ENCODE results near the gene HIPK1.
"Not testable (repeated sequence)": the region's sequence is repeated elsewhere in the genome, so short reads cannot be mapped to it uniquely, and the experiment has no call there.

The HIPK1 gene

DNA sequence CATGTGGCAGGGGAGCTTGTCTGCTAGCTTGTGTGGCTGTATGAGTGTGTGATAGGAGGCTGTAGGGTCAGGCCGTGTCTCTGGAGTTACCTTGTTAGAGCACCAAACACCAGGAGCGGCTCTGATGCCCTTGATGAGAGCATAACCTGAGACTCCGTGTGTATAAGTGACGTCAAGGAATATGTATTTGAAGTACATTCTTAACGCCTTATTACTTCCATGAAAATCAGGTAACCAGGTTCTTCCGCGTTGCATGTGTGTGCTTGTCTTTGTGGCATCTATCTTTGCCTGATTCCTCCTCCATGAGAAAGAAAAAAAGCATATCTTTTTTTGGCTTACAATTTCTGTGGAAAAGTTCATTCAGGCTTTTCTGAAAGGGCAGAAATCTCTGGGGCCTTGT, 54.7 kb downstream of the HIPK1 start:
- DNase-seq: no peak

DNA sequence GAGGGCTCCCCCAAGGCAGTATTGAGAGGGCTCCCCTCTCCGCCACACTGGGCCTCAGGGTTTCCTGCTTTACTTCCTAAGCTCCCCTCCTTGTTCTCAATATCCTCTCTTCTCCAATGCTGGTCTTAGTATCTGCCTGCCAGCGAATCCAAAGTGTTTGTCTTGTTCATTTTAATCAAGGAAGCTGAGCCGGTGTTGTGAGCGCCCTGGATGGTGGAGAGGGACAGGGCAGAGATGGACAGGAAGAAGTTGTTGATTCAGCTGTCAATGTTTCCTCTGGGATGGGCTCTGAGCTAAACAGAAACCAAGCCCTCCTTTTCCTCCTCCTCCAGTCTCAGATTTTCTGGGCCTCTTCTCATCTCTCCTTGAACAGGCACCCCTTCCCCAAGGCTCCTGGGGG, 55.6 kb downstream of the HIPK1 start:
- DNase-seq: no peak

- DNase-seq: no peak
Observed at GRCh38 chr1:113986802-113987201, 57.7 kb downstream of the HIPK1 start.

- no peak for DNase-seq
Observed at GRCh38 chr1:113987259-113987658, 58.1 kb downstream of the HIPK1 start.

- DNase-seq: no peak
Observed at GRCh38 chr1:113990530-113990929, 61.4 kb downstream of the HIPK1 start.

GRCh38 chr1:113990961-113991360, 61.8 kb downstream of the HIPK1 start:
- no peak for DNase-seq

- DNase-seq: no peak
Observed at GRCh38 chr1:113991467-113991997, 62.4 kb downstream of the HIPK1 start.

- DNase-seq: no peak
Observed at GRCh38 chr1:113993072-113993471, 63.9 kb downstream of the HIPK1 start.

- no peak for DNase-seq
Observed at GRCh38 chr1:113993766-113994165, 64.6 kb downstream of the HIPK1 start.

GRCh38 chr1:113995382-113995781, 66.3 kb downstream of the HIPK1 start:
- DNase-seq: no peak

- no peak for DNase-seq
Observed at GRCh38 chr1:113998361-113998760, 69.2 kb downstream of the HIPK1 start.

- DNase-seq: no peak
Observed at GRCh38 chr1:113999233-113999632, 70.1 kb downstream of the HIPK1 start.

GRCh38 chr1:113999799-114000198, 70.7 kb downstream of the HIPK1 start:
- DNase-seq: no peak

DNA sequence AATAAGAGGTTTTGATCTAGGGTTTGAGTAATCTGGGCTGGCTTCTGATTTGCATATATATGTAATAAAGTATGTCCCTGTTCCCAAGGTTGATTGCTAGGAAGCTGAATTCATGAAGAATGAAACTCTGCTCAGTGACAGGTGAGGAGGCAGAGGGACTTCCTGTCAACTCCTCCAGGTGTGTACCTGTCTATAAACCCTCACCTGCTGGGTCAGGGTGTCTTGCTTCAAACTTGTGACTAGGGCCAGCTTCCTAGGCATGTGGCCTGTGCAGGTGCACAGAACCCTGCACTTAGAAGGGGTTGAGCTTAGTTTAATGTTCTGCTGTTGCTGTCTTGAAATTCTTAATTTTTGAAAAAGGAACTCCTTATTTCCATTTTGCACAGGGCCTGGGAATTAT, 71.3 kb downstream of the HIPK1 start:
- no peak for DNase-seq

- DNase-seq: no peak
Observed at GRCh38 chr1:114002492-114003239, 73.5 kb downstream of the HIPK1 start.

DNA sequence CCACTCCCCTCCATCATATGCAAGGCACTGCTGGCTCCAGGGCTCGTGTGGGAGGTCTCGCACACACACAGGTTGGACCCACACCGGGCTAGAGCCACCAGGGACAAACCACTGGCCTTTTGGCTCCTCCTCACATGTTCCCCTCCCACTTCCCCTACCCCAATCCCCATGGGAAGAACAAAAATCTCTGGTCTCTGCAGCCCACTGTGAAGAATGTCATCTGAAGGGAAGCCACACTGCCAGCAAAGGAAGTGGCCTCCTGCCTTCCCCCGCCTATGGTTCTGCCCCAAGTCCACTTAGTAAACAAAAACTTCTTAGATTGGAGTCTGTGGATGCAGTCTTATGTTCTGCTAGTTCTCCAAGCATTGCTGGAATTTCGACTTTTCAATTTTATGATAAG, 74.3 kb downstream of the HIPK1 start:
- DNase-seq: no peak

DNA sequence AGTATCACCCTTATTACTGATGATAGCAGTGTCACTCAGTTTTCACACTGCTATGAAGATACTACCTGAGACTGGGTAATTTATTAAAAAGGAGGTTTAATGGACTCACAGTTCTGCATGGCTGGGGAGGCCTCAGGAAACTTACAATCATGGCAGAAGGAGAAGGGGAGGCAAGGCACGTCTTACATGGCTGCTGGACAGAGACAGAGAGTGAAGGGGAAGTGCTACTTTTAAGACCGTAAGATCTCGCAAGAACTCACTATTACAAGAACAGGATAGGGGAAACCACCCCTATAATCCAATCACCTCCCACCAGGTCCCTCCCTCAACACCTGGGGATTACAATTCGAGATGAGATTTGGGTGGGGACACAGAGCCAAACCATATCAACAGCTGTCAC, 77.7 kb downstream of the HIPK1 start:
- DNase-seq: not testable (repeated sequence)

GRCh38 chr1:114008480-114008941, 79.4 kb downstream of the HIPK1 start:
- no peak for DNase-seq

- no peak for DNase-seq
Observed at GRCh38 chr1:114008993-114009392, 79.9 kb downstream of the HIPK1 start.

- DNase-seq: no peak
Observed at GRCh38 chr1:114009393-114009792, 80.3 kb downstream of the HIPK1 start.

GRCh38 chr1:114010433-114011184, 81.5 kb downstream of the HIPK1 start:
- no peak for DNase-seq

DNA sequence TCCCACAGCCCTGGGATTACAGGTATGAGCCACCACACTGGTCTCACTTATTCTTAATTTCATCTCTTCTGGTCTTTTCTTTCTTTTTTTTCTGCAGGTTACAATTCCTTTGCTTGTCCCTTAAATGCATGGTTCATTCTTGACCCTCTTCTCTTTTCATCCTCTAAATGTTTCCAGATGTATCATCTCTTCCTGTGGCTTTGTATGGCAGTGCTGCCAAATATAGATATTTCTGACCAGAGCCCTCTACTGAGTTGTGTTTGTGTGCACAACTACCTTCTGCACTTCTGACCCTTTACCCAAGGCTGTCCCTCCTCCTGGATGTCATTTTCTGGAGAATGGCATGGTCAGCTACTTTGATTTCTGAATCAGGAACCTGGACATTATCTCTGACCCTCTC, 82.7 kb downstream of the HIPK1 start:
- no peak for DNase-seq

DNA sequence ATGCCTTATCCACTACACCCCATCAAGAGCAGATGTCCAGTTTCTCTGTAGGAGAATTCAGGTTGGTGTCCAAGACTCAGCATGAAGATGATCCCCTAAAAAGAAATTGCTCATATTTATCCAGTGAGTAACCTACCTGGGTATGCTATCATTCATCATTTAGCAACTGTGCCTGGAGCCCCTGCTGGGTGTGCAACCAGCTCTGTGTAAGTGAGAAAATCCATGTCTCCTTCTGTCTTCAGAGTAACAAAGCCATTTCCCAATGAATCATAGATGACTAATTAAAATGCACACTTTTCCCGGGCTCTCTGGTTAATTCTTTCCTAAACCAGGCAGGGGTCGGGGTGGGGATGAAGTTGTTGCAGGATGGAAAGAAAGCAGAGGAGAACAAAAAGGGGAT, 86.0 kb downstream of the HIPK1 start:
- no peak for DNase-seq

DNA sequence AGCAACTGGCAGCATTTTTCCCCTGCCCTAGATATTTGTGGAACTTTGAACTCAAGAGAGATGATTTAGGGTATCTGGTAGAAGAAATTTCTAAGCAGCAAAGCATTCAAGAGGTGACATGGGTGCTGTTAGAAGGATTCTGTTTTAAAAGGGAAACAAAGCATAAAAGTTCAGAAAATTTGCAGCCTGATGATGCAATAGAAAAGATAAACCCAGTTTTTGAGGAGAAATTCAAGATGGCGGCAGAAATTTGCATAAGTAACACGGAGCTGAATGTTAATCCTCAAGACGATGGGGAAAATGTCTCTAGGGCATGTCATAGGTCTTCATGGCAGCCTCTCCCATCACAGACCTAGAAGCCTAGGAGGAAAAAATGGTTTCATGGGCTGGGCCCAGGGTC, 90.6 kb downstream of the HIPK1 start:
- not testable (repeated sequence) for DNase-seq

Data from CD4-positive, alpha-beta T cell treated with Interleukin-15 for 1 hour (primary cell).